HG03439 (cell line): Measurements from ENCODE around the gene NEMP1.
A peak's percentile ranks its signal among the peaks of the same experiment; 100 is the strongest.
"Not testable (repeated sequence)": the region's sequence is repeated elsewhere in the genome, so short reads cannot be mapped to it uniquely, and the experiment has no call there.

ENCODE experiments used
- ATAC-seq: cut with Tn5 transposase; IDR thresholded peaks from one replicate; pipeline ENCODE4 v1.9.1; 2021; ENCODE audit warnings: mild to moderate bottlenecking, moderate library complexity; ENCODE audit not compliant: unreplicated experiment

Gene NEMP1

DNA sequence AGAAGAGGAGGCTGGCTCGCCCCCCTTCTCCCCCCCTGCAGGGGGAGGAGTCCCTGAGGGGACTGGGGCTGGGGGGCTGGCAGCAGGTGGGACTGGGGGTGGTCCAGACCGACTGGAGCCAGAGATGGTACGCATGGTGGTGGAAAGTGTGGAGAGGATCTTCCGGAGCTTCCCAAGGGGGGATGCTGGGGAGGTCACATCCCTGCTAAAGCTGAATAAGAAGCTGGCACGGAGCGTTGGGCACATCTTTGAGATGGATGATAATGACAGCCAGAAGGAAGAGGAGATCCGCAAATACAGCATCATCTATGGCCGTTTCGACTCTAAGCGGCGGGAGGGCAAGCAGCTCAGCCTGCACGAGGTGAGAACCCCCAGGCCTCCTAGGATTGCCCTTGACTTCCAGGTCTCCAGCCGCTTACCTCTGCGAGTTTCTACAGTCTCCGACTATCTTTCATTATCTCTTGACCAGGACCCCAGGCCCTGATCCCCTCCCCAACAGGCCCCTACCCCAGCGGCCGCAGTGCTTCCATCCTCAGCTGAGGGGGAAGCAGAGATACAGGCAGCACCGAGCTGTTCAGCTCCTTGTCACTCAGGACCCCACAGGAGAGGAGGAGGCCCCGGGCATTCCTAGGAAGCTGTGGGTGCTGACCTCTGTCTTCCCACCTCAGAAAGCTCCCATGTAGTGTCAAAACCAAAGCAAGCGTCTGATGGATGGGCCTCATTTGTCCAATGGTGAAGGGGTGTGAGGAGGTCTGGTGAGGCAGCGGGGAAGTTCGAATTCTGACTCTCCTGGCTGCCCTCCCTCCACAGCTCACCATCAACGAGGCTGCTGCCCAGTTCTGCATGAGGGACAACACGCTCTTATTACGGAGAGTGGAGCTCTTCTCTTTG, 13.3 kb upstream of the NEMP1 start:
- ATAC-seq = no peak

DNA sequence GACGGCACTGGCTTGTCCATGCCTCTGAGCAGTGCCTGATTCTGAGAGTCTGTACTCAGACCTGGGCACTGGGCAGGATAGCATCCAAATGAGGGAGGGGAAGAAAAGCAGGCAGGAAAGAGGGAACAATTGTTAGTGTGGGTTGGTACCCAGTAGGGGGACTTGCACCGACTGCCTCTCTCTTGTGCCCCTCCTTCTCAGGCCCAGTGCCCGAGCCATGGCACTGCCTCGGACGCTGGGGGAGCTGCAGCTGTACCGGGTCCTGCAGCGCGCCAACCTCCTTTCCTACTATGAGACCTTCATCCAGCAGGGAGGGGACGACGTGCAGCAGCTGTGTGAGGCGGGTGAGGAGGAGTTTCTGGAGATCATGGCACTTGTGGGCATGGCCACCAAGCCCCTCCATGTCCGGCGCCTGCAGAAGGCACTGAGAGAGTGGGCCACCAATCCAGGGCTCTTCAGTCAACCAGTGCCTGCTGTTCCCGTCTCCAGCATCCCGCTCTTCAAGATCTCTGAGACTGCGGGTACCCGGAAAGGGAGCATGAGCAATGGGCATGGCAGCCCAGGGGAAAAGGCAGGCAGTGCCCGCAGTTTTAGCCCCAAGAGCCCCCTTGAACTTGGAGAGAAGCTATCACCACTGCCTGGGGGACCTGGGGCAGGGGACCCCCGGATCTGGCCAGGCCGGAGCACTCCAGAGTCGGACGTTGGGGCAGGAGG, 12.5 kb upstream of the NEMP1 start:
- no peak for ATAC-seq

DNA sequence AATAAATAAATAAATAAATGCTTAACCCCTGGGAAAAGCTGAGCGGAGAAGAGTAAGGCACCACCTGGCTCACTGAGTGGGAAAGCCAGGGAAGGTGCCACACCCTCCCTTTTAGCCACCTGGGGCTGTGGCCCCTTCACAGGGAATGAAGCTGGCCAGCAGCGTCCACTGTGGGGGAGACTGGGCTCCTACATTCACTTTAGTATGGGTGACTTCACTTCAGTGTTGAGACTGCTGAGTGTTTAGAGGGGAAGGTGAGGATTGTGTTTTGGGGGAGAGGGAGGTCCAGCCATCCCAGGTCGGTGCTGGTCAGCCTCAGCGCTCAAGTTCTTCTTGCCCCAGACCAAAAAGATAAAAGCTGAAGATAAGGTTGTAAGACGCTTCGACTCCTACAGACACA, 11.9 kb upstream of the NEMP1 start:
- ATAC-seq = no peak

DNA sequence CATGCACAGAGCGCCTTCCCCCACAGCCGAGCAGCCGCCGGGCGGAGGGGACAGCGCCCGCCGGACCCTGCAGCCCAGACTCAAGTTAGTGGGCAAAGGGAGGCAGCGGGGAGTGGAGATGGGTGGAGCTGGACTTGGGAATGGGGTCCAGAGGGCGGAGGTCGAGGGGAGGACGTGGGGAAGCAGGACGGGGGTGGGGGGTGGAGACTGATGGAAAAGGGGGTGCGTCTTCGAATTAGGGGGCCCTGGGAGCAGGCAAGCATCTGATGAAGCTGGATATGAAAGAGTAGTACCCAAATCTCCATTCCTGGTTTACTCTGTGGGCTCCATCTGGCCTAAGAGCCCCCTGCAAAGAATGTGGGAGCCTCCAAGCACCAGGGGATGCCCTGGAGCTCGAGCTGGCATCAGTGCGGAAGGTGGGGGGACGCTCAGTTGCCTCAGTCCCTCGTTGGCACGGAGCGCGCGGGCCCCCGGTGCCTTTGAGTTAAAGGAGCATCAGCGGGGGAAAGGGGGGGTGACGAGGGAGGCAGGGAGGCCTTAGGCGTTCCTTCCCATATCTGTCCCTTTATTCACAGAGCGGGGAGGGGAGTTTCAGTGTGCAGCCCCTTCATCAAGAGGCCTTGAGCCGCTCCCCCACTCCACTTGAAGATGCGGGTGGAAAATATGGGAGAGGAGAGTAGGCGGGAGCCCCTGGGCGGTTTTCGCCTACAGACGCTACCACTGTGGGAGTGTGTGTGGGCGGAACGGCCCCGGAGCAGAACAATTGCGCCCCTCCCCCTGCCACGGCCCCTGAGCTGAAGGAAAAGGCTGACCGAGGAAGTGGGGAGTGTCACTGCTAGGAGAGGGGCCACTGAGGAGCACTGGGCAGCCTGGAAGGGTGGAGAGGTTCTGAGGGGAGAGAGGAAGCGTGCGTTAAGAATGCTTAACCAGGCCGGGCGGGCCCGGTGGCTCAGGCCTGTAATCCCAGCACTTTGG, 11.0 kb upstream of the NEMP1 start:
- no peak for ATAC-seq

DNA sequence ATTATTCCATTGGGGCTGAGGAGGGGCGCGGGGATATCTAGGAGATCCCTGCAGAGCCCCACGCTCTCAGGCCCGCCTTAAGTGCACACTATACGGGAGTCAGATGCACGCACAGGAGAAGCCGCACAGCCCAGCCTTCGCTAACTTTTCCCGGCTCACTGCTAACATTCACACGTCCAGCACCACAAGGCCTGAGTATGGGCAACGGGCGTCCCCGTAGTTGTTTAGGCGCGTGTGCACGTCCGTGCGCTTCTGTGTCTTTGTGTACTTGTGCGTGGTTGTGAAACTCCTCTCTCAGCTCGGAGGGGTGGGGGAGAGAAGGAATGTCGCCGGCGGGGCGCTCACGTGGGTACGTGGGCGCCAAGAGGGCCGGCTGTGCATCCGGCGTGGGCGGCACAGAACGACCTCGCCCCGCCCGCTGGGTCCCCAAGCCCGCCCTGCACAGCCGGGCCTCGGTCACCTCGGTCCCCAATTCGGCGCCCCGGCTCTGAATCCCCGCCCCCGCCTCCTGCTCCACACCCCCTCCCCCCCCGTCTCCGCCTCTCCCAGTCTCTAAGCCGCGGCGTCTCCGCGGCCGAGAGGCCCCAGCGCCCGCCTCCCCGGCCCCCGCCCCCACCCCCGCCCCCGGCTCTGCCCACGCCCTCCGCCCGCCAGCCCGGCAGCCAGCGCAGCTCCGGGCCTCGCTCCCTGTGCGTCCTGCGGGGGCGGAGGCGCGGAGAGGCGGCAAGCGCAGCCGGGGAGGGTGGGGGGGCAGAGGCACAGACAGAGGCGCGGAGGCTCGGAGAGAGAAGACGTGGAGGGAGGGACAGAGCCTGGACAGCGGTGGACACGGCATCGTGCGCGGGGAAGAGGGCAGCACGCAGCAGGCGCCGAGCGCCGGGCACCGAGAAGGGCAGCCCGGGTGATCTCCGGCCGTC, 10.0 kb upstream of the NEMP1 start, which contains the start of gene NAB2:
Gene NAB2, plus strand, starts transcription at position 761 of the 917 bp plus-strand sequence. CDS start 158 bp downstream, outside the sequence.
- peak; percentile 53 for ATAC-seq

DNA sequence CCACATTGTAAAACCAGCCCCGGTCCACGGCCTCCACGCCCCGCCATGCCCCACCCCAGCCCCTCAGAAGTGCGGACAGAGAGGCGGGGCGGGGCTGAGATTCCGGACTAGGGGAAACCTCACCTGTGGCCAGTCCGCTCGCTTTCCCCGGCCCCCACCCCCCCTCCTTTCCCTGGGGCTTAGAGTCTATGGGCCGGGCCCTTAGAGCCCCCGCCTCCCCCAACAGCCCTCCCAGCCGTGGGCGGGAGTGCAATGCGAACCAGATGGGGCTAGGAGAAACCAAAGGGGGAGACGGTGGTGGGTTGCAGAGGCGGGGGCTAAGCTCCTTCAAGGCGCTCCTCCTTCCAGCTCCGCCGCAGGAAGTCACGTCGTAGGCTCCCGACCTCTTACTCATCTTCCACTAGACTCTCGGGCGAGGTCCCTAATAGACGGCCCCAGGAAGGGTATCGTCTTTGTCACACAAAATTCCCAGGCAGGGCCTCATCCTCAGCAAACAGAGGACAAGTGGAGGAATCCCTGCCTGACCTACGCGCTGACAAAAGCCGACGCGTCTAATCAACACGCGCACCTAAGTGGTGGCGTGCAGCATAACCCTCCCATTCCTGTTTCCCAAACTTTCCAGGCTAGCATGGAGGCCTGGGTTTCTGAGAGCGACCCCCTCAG, 9.2 kb upstream of the NEMP1 start:
- ATAC-seq = peak; percentile 32

DNA sequence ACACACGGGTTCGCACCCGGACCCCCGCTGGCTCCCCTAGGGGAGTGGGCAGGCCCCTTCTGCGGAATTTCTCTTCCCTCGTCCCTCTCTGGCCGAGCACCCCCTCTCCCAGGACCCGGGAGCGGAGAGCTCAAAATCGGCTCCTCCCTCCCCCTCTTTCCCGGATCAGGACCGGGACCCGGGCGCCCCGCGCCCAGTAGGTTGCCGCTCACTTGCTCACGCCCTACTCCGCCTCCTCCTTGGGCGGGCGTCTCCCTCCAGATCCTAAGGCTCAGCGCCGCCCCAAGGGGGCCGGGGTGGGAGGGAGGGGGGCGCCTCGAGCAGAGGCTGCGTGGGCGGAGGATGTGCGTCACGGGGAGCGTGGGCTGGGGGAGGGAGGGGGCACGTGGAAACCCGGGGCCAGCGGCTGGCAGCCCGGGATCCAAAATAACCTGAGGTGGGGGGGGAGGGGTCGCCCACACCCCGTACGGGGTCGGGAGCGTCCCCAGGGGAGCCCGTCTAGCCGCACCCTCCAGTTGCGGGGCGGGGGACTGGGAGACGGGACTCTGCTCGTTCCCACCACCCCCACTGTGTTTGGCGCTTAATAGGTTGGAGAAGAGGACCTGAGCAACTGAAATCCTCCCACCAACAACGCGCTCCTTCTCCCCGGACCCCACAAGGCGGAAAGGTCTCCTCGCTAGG, 8.6 kb upstream of the NEMP1 start:
- peak; percentile 33 for ATAC-seq

DNA sequence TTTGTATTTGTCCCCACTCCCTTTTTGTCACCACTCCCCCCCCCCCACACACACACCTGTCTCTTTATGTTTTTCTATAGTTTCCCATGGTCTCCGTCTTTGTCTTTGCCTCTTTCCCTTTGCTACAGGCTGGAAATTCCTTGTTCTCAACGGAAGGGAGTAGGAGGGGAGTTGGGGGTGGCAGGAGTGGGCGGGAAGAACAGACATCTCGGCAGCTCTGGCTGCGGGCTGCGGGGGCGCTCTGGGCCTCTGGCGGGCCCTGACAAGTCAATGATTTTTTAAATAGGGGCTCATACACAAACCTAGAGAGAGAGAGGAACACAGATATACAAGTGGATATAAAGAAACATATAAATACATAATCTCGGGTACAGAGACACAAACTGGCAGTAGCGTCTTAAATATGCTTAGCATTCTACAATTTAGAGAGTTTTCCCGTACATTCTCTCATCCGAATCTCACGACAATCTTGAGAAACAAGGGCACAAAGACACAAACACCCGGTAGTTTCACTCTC, 8.0 kb upstream of the NEMP1 start:
- no peak for ATAC-seq

DNA sequence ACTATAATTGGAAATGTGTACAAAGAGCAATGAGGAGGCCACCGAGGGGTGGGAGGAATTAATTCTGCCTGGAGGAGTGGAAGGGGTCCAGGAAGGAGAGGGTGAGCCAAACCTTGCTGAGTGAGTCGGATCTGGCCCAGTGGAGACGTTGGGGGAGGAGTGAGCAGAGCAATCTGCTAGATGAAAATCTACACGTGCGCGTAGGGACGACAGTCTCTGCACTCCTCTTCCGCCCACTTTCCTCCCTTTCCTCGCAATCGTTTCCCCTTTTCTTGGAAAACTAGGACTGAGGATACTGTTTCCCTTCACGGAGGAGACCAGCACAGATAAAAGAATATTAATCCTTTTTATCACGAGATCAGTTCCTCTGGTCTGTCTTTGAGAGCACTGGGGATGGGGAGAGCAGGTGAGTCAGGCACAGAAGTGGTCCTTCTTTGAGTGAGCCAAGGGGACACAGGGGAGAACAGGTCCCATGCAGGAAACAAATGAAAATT, 7.5 kb upstream of the NEMP1 start:
- no peak for ATAC-seq

DNA sequence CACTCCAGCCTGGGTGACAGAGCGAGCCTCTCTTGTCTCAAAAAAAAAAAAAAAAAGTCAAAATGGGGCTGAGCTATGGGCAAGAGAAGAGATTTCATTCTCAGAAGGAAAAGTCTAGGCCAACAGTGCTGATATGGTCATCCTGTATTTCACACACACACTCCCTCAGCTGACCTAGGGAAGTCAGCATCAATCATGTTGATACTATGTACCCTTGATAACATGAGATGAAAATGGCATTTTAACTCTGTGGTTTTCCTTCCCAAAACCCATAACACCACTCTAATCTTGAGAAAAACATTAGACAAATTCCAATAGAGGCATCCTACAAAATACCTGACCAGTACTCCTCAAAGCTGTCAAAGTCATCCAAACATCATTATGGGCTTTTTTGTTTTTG, 2.3 kb upstream of the NEMP1 start:
- ATAC-seq = no peak

DNA sequence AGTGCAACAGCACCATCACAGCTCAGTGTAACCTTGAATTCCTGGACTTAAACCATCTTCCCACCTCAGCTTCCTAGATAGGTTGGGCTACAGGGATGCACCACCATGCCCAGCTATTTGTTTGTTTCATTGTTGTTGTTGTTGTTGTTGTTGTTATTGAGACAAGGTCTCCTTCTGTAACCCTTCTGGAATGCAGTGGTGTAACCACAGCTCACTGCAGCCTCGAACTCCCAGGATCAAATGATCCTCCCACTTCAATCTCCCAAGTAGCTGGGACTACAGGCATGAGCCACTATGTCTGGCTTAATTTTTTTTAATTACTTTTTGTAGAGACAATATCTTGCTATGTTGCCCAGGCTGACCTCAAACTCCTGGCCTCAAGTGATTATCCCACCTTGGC, 1.2 kb upstream of the NEMP1 start:
- no peak for ATAC-seq

DNA sequence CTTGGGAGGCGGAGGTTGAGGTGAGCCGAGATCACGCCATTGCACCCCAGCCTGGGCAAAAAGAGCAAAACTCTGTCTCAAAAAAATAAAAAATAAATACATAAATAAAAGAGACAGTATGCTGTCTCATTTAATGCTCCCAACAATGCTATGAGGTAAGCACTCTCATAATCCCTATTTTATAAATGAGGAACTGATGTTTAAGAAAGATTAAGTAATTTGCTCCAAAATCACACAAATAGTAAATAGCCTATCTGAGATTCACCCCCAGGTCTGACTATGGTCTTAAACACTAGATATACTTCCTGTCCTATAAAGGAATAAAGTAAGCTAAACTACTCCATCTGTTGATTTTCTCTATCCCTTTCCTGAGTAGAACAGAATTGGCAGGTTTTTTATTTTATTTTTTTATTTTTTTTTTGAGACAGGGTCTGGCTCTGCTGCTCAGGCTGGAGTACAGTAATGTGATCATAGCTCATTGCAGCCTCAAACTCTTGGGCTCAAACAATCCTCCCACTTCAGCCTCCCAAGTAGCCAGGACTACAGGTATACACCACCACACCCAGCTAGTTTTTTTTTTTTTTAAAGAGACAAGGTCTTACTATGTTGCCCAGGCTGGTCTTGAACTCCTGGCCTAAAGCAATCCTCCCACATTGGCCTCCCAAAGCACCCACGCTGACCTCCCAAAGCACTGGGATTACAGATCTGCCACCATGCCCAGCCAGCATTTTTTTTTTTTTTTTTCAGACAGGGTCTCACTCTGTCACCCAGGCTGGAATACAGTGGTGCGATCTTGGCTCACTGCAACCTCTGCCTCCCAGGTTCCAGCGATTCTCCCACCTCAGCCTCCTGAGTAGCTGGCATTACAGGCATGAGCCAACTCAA, 4.8 kb downstream of the NEMP1 start:
- ATAC-seq = not testable (repeated sequence)

DNA sequence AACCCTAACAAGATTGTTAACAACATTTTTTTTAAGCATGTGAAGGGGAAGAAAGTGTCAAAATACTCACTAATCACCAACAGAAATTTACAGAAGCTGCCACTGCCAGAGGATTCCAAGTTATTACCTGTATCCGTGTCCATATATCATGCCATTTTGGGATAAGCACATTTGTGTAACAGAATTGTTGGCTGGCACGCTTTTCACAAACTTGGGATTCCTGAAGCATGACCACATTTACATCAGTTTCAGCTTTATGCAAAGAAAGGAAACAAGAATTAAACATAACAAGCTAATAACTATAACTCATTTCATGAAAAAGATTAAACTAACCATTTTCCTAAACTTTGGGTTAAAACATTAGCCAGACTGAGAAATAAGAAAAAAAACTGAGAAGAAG, 5.9 kb downstream of the NEMP1 start:
- no peak for ATAC-seq

DNA sequence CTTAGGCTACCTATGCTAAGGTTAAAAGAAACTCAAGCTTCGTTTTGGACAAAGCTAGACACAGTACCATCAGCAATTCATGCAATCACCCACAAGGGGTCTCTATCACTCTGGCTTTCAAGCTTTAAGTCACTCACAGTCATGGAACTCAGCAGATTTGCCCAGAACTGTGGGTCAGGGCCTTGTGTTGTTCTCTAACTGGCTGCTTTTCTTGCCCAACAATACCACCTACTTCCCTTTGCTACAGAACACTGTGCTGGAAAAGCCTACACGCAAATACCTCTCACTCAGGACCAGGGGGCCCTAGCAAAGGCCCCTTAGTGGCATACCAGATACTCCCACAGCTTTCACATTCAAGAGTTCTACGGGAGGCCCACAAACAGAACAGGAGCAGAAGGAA, 9.1 kb downstream of the NEMP1 start:
- ATAC-seq = peak; percentile 75

DNA sequence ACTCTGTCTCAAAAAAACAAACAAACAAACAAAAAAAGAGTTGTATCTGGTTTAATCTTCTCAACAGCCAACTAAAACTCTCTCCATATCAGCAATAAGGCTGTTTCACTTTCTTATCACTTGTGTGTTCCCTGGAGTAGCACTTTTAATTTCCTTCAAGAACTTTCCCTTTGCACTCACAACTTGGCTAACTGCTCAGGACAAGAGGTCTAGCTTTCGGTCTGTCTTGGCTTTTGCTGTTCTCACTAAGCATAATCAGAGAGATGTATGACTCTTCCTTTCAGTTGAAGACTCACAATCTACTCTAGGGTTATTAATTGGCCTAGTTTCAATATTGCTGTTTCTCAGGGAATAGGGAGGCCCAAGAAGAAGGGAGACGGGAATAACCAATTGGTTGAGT, 12.3 kb downstream of the NEMP1 start:
- no peak for ATAC-seq

DNA sequence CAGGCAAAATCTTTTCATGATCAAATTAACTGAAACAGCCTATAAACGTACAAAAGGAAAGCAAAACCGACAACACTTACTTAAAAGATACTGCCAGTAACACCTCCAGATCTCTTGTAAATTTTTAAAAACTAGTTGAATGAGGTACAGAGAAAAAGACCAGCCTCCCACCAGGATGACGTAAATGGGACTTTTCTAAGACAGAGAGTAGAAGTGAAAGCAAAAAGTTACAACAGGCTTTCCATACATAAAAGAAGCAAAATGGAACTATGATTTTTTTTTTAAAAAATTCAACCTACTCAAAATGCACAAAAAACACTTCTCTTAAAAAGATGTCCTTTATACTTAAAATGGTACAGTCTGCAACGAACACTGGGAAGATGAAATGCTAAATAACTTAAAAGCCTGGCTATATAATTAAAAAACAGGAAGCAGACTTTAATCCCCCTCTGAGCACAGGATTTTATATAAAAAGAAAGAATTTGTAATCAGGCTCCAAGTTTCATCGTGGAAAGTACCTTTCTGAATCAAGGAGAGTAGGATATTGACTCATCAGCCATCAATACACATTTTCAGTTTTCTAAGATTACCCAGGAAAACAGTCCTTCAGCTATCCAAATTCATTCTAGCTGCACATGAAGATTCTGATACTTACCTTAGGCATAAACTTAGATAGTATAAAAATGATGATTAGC, 14.5 kb downstream of the NEMP1 start:
- ATAC-seq = peak; percentile 77

DNA sequence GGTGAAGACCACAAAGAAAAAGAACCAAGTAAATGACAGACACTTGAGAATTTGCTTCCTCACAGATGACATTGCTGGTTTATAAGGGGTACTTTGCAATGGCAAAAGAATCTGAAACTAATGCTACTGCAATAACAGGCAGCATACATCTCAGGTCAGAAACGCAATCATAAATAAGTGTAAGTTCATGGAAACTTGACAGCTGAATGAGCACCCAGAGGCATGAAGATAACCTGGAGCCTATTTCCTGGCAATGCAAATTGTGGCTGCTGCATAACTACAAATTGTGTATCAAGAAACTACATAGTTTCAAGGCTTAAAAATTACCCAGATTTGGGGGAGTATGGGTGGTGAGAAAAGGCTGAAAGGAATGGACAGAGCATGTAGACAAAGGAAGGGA, 20.1 kb downstream of the NEMP1 start:
- ATAC-seq = no peak
